Epithelial cell of prostate (primary cell): Measurements from ENCODE around the gene RNF175.

Experiments used
- DNase-seq: peaks from one replicate; pipeline ENCODE4 v3.0.0-alpha.2; 2011; ENCODE audit warnings: low read depth, low spot score
- H3K27ac ChIP-seq: fragments of 450-650 bp; 2 replicates; pipeline ENCODE4 v1.5.1; 2017; ENCODE audit warnings: mild to moderate bottlenecking

The RNF175 gene

DNA sequence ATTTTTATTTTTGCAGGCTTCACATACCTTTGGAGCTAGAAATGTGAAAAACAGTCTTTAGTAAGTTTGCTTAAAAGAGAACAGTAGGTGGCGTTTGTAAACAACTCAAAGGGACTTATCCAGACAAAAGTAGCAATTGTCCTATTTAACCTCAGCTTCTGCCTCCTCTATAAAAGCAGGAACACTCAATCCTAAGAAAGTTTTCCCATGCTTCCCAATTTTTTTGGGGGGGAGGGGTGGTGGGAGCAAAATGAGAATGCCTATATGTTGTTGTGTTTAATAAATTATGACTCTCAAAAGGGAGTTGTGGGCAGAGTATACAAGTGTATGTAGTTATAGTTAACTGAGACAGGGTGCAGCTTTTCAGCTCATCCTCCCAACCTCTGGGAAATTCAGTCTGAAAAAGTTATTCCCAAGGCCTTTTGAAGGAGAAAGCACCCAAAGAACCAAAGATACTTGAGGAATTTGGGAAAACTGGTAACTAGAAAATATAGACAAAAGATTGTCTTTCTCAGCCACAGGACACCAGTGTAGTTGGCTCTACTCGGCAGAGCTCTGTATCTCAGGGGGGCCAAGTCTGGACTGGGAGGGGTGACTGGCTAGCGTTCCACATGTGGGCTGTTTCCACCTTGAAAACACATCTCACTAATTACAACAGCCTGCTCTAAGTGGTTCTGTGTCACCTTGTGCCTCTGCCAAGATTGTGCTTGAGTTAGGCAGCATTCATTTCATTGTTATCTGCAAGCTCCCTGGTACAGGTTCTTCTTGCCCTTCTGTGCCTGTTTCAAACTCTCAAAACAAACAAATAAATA, 26.3 kb upstream of the RNF175 start:
- no peak overlapping the region for H3K27ac ChIP-seq
- no peak for DNase-seq

DNA sequence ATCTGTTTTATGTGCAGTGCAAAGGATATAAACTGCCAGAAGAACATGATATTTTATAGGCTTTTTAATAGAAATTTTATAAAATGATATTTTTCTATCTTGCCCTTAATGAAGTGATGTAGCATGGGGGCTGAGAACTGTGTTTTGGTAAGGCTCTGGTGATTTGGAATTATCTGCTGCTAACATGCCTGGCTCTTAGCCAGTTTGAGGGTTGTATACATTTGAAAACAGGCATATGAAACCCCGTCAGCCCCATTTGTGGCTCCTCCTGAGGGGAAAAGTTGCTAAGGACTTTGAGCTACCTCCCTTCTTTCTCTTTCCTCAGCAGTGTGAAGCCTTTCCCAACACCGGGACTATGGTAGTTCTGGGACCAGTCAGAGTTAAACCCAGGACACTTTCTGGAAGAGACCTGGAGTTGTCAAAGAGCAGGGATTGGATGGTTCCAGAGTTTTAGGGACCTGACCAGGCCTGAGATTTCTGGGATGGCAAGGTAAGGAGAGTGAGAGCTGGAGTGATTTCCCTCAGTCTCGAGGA, 24.4 kb upstream of the RNF175 start:
- no peak for DNase-seq
- H3K27ac ChIP-seq = no peak overlapping the region

DNA sequence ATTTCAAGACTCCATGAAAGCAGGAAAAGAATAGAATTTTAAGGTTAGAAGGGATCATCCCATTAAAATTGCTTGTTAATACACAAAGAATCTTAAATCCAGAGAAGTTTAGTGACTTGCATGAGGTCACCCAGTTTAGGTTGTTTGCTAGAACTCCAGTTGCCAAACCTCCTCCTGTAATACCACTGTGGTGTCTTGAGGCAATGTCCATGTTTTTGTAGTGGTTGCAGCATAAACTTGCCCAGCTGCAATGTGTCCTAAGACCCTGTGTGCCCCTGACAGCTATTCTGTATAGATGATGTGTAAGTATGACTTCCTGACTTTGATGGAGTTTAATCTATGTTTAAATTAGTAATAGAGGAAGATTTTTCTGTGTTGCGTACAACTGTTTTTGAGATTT, 22.8 kb upstream of the RNF175 start:
- H3K27ac ChIP-seq = no peak overlapping the region
- DNase-seq = no peak

DNA sequence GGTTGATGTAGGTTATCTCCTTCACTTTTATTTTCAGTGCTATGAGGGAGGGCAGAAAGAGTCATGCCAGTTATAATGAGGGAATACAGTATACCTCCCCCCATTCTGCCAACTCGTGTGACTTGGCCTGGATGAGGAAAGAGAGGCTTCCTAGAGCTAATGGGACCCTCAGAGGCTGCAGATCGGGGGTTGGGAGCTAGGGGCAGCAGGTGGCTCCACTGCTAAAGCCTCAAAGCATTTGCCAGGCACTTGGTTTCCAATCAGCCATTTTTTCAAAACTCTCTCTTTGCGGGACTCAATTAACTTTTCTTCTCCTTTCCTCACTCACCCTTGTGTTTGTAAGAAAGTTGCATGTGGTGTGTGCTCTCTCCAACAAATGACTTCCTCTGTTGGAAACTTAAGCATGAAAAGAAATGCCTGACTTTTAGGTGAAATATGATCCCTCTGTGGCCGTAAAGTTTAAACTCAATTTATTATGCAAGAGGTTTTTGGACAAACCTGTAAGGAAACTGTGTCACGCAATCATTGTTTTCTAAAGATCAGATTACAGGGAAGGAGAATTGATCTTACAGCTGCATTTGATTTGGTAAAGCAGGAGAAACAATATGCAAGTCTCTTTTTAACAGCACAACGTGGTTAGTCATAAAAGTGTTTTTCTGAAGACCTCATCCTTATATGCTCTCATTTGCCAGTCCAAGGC, 22.0 kb upstream of the RNF175 start:
- H3K27ac ChIP-seq = no peak overlapping the region
- peak; percentile 20 for DNase-seq

DNA sequence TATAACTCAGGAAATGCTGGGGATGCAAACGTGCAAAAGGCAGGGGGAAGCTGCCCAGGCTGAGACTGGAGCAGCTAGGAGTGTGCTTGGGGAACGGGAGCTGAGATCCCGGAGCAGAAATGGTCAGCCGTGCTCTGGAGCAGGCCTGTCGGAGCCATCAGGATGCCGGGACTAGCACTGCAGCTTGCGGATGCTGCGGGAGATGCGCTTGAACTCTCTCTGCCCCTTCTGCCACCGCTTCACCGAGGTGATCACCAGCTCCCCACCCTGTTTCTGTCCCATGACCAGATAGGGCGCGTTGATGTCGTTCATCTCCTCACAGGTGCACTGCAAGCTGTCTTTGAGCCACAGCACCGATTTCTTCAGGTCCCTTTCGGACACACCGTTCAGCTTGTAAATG, 21.5 kb upstream of the RNF175 start:
- no peak for DNase-seq
- H3K27ac ChIP-seq = no peak overlapping the region

DNA sequence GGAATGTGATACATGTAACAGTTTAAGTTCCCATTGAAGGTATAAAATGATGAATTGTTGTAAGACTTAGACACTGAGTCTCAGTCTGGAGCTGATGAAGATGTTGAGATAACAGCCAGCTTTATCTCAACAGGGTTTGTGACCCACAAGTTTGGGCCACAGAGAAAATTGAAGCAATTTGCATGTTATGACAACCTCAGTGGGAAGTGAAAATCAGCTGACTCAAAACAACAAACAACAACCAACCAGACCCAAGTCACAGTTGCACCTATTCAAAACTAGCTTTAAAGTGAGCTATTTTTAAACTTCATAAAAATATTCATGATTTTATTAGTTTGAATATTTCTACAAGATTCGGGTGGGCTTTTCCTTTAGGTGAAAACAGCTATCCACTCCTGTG, 21.1 kb upstream of the RNF175 start:
- no peak for DNase-seq
- no peak overlapping the region for H3K27ac ChIP-seq

DNA sequence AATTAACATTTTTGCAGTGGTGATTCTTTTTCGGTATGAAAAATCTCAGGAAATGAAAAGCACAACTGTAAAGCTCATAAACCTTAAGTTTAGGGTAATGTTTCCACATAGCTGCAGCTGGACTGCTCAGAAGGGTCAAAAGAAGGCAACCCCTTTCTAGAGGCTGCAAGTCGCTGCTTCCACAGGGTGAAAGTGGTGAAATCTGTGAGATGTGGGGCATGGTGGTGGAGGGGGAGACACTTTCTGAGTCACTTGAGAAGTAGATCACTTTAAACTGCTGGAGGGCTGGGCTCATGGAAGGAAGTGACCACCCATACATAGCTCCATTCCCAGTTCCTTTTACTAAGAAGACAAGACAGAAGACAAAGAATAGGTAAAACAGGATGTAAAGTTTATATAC, 20.4 kb upstream of the RNF175 start:
- no peak overlapping the region for H3K27ac ChIP-seq
- DNase-seq = no peak

DNA sequence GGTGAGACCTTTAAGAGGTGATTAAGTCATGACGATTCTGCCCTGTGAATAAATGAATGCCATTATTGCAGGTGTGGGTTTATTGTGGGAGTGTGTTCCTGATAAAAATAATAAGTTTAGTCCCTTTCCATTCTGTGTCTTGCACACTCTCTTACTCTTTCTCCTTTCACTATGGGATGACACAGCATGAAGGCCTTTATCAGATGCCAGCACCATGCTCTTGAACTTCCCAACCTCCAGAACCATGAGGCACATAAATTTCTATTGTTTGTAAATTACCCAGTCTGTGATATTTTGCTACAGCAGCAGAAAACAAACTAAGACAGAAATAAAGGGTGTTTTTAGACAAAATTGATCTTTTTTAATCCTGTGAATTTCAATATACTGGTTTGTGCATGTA, 18.6 kb upstream of the RNF175 start:
- H3K27ac ChIP-seq = no peak overlapping the region
- no peak for DNase-seq

DNA sequence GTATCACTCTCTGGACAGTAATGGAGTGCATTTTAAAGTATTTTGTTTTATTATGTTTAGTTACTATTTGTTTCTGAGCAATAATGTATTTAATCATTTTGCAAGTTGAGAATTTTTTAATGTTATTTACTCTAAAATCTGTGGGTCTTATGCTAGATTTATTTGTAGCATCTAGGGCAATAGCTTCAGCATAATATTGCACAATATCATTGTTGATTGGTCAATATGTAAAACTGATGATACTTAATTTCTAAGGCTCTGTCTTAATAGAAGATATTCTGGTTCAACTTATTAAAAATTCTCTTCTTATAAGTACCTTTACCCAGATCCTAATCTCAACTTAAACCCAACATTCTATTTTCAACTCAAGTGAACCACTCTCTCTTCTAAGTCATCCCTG, 17.6 kb upstream of the RNF175 start:
- no peak overlapping the region for H3K27ac ChIP-seq
- DNase-seq = no peak

DNA sequence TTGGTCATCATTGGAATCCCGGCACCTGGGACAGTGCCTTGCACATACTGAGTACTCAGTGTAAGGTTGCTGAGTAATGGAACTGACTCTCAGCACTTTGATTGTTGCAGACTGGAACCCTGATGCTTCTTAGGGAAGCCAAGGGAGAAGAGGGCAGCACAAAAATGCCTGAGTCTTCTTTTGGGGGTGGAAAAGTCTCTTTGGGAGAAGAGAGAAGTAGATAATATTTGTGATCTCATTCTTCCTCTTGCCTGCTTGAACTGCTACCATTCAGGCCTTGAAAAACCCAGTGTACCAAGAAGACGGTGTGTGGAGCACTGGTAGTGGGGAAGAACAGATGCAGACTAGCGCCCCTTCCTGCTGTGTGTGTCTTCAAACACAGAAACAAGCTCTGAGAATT, 16.8 kb upstream of the RNF175 start:
- DNase-seq = no peak
- H3K27ac ChIP-seq = no peak overlapping the region

DNA sequence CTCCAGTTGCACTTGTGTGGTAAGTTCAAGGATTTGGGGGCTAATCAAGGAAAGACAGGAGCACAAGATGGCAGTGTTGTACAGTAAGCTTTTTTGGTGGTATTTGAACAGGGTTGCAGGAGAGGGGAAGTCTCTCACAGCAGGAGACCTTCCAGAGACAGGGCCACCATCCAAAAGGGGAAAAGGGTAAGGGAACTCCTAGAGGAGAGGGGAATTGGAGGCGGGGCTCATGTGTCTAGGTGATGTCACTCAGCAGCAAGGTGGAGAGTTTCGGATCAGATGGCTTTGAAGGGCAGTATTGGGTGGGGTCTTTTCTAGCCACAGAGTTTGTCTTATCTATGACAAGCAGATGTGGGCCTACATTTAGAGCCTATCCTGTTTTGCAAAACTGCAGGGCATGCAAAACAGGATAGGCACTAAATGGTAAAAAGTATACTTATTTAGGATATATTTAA, 13.4 kb upstream of the RNF175 start:
- no peak for DNase-seq

DNA sequence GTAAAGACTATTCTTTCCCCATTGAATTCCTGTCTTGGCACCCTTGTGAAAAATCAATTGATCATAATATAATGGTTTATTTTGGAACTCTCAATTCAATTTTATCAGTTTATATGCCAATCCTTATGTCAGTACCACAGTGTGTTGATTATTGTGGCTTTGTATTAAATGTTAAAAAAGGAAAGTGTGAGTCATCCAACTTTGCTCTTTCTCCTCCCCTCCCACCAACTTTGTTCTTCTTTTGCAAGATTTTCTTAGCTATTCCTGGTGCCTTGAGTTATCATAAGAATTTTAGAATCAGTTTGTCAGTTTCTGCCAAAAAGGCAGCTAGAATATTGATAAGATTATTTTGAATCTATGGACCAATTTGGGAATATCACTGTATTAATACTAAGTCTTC, 11.2 kb upstream of the RNF175 start:
- H3K27ac ChIP-seq = no peak overlapping the region
- no peak for DNase-seq

More for the DNA sequence above, 13.4 kb upstream of the RNF175 start:
- H3K27ac ChIP-seq = no peak overlapping the region

DNA sequence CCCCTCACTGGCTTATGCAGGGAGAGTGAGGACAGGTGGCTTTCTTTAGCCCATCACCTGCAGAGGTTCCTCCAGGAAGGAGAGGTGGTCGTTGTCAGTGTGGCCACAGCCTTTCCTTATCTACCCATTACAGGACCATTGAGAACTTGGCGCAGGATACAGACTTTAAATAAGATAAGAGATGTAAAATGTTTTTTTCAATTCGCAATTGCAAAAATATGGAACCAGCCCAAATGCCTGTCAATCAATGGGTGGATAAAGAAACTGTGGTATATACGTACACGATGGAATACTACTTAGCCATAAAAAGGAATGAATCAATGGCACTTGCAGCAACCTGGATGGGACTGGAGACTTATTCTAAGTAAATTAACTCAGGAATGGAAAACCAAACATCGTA, 6.9 kb upstream of the RNF175 start:
- no peak overlapping the region for H3K27ac ChIP-seq
- no peak for DNase-seq

DNA sequence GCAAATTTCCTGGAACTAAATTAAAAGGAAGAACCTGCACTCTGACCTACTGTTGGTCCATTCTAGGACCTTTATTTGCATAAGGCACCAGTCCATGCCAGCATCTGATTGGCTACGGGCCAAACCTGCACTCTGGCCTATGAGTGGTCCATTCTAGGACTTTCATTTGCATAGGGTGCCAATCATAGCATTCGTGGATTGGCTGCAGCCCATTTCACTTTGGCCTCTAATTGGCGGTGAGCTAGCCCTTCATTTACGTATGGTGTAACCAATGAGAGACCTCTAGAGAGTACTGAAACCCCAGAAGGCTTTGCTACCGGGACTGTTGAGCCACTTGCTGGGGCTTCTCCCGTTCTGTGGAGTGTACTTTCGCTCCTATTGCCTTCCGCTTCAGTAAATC, 6.1 kb upstream of the RNF175 start:
- no peak overlapping the region for H3K27ac ChIP-seq
- no peak for DNase-seq

DNA sequence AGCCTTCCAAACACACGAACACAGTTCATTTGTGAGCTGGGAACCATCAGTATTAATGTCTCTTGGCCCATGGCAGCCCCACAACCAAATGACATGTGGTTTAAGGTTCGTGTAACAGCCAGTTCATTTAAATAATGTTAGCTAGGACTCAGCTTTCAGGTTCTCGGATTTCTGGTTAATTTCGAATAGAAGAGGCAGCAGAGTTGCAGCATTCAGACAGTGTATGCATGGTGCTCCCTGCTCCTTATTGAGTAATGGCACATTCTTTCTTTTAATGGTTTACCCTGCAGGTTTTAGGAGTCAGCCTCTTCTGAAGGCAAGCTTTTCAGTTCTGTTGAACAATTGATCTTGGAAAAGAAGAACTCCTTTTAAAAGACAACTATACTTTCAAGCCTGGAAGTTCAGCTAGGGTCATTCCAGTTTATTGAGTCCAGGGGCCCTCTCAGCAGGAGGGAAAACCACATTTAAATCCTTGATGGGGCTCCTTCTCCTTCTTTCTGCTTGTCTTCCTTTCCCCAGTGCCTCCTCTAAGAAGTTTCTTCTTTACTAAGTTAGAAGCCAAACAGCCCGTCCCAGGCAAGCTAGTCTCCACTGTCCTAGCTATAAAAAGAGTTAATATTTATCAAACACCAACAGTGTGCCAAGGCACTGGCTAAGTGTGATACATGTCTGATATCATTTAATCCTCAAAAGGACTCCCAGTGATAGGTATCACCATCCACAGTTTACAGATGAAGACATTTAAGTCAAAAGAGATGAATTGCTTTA, 5.0 kb upstream of the RNF175 start:
- no peak overlapping the region for H3K27ac ChIP-seq
- DNase-seq = no peak

DNA sequence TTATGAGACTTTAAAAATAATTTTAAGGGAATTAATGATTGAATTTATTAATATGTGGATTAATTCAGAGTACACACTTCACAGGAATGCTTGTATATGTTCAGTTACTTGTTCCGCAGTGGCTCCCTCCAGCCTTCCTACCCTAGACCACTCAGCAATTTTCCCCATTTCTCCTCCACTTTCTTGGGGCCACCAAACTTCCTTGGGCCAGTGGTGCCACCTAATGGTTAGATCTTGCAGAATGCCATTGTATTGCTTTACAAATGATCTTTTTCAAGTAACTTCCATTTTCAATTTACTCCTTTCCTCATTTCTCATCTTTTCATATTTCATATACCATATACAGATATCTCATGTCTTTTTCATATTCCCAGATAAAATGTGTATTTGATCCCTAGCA, 3.6 kb upstream of the RNF175 start:
- no peak overlapping the region for H3K27ac ChIP-seq
- no peak for DNase-seq

DNA sequence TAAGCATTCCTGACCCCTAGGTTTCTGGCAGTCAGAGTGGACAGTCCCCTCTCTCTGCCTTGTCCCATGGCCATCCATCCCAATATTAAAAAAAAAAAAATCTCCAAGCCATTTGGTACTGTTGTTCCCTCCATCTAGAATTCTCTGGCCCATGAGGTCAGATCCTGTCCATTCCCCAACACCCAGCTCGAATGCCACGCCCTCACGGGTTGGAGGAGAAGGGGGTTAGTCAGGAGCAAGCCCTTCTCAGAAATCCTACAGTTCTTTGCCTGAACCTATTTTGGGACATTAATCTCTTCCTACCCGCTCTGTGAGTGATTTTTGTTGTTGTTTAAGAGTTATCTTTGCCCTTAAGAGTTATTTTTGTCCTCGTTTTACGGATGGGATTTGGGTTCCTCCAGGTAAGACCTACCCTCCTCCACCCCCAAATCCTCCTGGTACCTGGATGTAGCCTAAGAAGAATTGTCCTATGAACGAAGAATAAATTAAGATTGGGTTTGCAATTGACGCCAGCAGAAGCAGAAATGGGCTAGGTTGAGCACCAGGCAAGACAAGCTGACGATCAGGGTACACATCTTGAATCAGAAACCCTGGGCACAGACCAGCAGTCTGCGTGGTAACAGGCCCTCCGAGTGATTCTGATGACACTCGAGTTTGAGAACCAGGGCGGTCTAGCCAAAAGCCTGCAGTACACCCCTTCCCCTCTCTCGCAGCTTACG, 977 bp downstream of the RNF175 start:
- no peak for DNase-seq
- H3K27ac ChIP-seq = no peak overlapping the region

DNA sequence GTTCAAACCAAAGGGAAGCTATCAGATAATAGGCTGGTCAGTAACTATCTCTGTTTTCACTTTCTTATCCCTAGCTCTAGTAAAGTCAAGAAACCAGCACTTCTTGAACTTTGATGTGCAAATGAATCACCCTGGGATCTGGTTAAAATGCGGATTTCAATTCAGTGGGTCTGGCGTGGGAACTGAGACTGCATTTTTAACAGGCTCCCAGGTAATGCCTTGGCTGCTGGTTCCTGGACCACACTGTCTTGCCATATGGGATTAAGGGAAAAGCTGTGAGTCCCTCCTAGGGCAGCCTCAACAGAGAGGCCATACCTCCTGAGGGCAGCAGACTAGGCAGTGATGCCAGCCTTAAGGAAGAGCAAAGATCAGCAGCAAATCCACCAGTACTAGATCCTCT, 1.7 kb downstream of the RNF175 start:
- no peak for DNase-seq
- H3K27ac ChIP-seq = no peak overlapping the region

DNA sequence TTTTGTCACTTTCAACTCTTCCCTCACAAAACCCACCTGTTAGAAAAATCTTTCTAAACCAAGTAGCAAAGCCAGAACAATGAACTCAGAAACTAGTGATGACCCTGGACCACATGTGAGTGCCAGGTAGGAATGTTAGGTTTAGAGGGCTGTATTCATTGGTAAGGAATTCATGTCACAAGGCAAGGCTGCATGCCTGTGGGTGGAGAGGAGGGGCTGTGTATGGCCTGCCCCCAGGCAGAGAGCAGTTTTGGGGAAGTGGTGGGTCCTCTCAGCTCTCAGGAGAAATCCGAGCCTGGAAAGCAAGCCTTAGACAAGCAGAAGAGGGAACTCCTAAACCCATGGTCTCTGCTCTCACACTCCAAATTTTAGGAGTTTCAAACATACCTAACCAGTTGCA, 2.4 kb downstream of the RNF175 start:
- DNase-seq = no peak
- no peak overlapping the region for H3K27ac ChIP-seq

DNA sequence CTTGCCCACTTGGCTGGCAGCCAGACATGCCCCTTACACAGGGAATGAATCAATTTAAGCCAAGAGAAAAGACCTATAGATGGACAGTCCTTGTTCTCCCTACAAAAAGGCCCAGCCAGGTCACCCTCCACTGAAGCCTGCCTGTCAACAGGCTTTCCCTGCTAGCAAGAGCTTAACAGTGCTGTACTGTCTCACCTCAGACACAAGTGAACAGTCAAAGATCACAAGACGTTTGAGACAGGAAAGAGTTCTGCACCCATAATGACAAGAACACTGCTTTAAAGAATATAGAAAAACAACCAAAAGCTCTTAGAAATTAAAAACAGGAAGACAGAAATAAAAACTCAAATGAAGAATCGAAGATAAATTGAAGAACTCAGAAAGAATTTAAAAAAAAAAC, 4.6 kb downstream of the RNF175 start:
- H3K27ac ChIP-seq = no peak overlapping the region
- DNase-seq = no peak
